KOPT-K1 (cell line): Measurements from ENCODE around the gene FBXL14.
"Not testable (repeated sequence)": the region's sequence is repeated elsewhere in the genome, so short reads cannot be mapped to it uniquely, and the experiment has no call there.

Experiments
- H3K27ac ChIP-seq: fragments of 200-600 bp; sonication (generic); 2 replicates; pipeline ENCODE4 v1.5.1; 2016; ENCODE audit warnings: antibody characterized with exemption, mild to moderate bottlenecking, low read depth, low read length; ENCODE audit not compliant: poor library complexity, severe bottlenecking
- H3K36me3 ChIP-seq: fragments of 200-600 bp; sonication (generic); 2 replicates; pipeline ENCODE4 v1.5.1; 2017; ENCODE audit warnings: antibody characterized with exemption, mild to moderate bottlenecking, low read length, moderate library complexity; ENCODE audit not compliant: insufficient read depth
- H3K9me3 ChIP-seq: fragments of 200-600 bp; sonication (generic); 2 replicates; pipeline ENCODE4 v1.5.1; 2017; ENCODE audit warnings: antibody characterized with exemption, low read length, mild to moderate bottlenecking; ENCODE audit not compliant: insufficient read depth, poor library complexity, severe bottlenecking

The FBXL14 gene

GRCh38 chr12:1573960-1574864 lies 20.2 kb downstream of the FBXL14 start:
- H3K27ac ChIP-seq = no peak overlapping the region
- no peaks in the 10 kb centered on the region for H3K36me3 ChIP-seq
- no peaks in the 10 kb centered on the region for H3K9me3 ChIP-seq

- H3K36me3 ChIP-seq = no peaks in the 10 kb centered on the region
- H3K27ac ChIP-seq = no peak overlapping the region
- no peaks in the 10 kb centered on the region for H3K9me3 ChIP-seq
These were observed 21.6 kb downstream of the FBXL14 start for GRCh38 chr12:1572731-1573130.

DNA sequence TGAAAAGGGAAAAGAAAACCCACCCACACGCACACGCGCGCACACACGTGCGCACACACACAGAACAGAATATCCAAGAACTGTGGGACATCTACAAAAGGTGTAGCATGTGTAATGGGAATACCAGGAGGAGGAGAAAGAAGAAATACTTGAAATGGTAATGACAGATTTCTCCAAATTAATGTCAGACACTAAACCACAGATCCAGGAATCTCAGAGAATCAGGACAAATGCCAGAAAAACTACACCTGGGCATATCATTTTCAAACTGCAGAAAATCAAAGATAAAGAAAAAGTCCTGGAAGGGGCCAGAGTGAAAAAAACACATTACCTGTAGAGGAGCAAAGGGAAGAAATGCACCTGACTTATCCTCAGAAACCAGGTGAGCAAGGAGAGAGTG lies 26.5 kb downstream of the FBXL14 start:
- H3K27ac ChIP-seq = no peak overlapping the region
- H3K36me3 ChIP-seq = no peaks in the 10 kb centered on the region
- H3K9me3 ChIP-seq = no peaks in the 10 kb centered on the region

- no peak overlapping the region for H3K27ac ChIP-seq
- H3K36me3 ChIP-seq = no peaks in the 10 kb centered on the region
- no peaks in the 10 kb centered on the region for H3K9me3 ChIP-seq
These were observed 27.8 kb downstream of the FBXL14 start for GRCh38 chr12:1566449-1567135.

GRCh38 chr12:1565172-1565571 lies 29.2 kb downstream of the FBXL14 start:
- no peak overlapping the region for H3K27ac ChIP-seq
- no peaks in the 10 kb centered on the region for H3K9me3 ChIP-seq
- no peaks in the 10 kb centered on the region for H3K36me3 ChIP-seq

- Histone ChIP-seq H3K27ac (no peak overlapping the region), H3K9me3 (no peaks in the 10 kb centered on the region), H3K36me3 (no peaks in the 10 kb centered on the region)
These were observed 30.3 kb downstream of the FBXL14 start for GRCh38 chr12:1564067-1564466.

DNA sequence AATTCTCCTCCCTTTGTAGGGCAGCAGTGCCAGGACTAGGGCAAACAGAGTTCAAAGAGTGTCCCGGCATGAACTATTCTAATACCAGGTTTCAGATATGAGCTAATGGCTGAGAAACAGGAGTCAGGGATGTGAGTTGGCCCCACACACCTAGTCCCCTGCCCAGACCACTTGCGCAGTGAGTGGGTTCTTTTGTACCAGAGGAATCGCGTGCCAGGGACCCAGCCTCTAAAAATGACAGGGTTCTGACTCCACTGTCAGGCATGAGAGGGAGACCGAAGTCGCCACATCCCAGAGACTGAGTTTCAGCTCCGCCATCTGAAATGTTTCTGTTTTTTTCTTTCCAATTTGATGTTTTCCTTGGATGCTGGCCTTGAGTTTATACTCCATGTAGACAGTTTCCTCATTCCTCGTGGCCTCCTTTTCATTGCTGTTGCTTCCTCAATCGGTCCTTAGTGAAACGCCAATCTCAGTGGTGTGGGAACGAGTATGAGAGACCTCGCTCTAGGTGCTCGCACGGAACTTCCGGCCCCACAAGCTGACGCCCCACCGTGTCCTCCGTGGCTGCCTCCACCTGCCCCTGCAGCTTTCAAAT lies 31.5 kb downstream of the FBXL14 start:
- H3K27ac ChIP-seq = no peak overlapping the region

DNA sequence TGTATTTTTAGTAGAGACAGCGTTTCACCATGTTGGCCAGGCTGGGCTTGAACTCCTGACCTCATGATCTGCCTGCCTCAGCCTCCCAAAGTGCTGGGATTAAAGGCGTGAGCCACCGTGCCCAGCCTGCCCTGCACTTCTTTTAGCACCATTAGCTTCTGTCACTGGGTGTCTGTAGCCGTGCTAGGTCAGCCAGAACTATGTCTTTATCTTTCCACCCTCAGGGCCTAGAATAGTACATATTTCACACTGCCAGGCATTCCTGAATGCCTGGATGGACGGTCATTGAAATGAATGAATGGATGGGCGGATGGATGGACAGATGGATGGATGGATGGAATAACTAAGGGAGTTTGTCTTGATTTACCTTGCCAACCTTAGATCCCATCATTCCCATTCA lies 33.7 kb downstream of the FBXL14 start:
- H3K36me3 ChIP-seq = no peaks in the 10 kb centered on the region
- H3K27ac ChIP-seq = no peak overlapping the region
- no peaks in the 10 kb centered on the region for H3K9me3 ChIP-seq

More for the DNA sequence above, 31.5 kb downstream of the FBXL14 start:
- H3K9me3 ChIP-seq = no peaks in the 10 kb centered on the region
- no peaks in the 10 kb centered on the region for H3K36me3 ChIP-seq

GRCh38 chr12:1559676-1560091 lies 34.7 kb downstream of the FBXL14 start:
- Histone ChIP-seq H3K36me3 (no peaks in the 10 kb centered on the region), H3K9me3 (no peaks in the 10 kb centered on the region), H3K27ac (no peak overlapping the region)

GRCh38 chr12:1558108-1558507 lies 36.3 kb downstream of the FBXL14 start:
- not testable (repeated sequence) for H3K9me3 ChIP-seq, H3K36me3 ChIP-seq, H3K27ac ChIP-seq

GRCh38 chr12:1553987-1554982 lies 40.1 kb downstream of the FBXL14 start:
- Histone ChIP-seq H3K27ac (no peak overlapping the region), H3K36me3 (no peaks in the 10 kb centered on the region), H3K9me3 (no peaks in the 10 kb centered on the region)

DNA sequence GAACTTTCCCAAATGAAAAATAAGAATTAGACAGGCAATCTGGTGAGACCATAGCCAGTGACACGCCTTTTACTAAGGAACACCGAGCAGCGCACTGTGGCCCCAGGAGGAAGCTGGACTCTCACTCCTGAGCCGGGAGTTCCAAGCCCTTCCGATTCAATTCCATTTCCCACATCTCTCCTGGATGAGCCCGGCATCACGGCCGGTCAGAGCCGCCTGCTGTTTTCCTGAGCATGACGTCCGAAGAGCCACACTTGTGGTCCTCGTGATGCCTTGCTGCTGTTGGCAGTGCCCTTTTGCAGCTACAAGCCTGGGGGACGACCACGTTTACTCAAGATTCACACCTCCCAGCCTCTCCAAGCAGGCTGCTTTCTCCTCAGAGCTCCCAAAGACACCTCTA lies 40.8 kb downstream of the FBXL14 start:
- Histone ChIP-seq H3K36me3 (no peaks in the 10 kb centered on the region), H3K27ac (no peak overlapping the region), H3K9me3 (no peaks in the 10 kb centered on the region)

DNA sequence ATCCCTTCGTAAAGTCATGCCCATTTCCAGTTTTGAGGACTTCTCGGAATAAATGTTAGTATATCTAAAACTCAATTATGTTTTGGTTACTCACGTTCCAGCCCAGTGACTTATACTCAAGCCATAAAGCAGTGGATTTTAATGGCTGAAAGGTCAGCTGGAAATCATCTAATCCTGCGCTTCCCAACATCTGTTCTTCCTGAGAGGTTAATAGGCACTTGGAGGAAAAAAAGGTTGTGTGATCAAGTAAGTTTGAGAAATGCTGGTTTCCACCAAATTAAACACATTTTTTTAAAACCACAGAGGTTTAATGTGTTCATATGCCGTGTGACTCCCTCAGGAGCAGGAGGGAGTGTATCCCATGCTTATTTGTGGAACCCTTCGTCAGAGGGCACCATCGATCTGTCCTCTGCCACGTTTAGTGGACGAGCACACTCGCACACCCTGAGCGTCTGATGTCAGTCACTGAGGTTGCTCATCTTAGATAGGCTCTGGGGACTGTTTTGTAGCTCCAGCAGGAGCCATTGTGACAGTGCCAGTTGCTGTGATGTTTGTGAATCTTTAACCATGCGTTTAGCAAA lies 41.4 kb downstream of the FBXL14 start:
- H3K27ac ChIP-seq = no peak overlapping the region
- no peaks in the 10 kb centered on the region for H3K36me3 ChIP-seq
- no peaks in the 10 kb centered on the region for H3K9me3 ChIP-seq

DNA sequence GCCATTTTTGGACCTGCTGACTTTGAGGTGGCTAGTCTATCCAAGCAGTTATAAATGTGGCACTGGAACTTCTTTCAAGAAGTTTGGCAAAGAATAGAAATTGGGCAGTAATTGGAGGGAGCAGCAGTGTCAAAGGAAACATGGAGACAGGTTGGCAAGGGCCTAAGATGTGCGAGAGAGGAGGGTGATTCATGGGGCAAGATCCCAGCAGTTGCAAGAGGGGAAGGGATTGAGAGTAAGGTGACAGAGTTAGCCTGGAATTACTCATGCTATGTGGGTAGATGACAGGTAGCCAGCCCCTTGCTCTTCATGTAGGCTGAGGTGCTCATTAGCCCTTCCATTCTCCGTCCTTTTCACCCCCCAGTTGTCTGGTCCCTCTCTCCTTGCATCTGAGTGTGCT lies 42.2 kb downstream of the FBXL14 start:
- H3K9me3 ChIP-seq = no peaks in the 10 kb centered on the region
- H3K36me3 ChIP-seq = no peaks in the 10 kb centered on the region
- H3K27ac ChIP-seq = no peak overlapping the region
